Retinal pigment epithelial cell (primary cell): Measurements from ENCODE around the gene DYNC2I2.

Source experiments
- DNase-seq: peaks from one replicate; pipeline ENCODE4 v3.0.0-alpha.2; 2010; ENCODE audit warnings: low read depth
- H3K4me3 ChIP-seq: 2 replicates; pipeline ENCODE4 v1.5.1; 2011; ENCODE audit warnings: mild to moderate bottlenecking, low read length, control low read depth, moderate library complexity
- CTCF ChIP-seq: conservative IDR thresholded peaks from 2 replicates; pipeline ENCODE4 v1.5.1; 2011; ENCODE audit warnings: low read depth, low read length, control low read depth, inconsistent platforms

Gene DYNC2I2

DNA sequence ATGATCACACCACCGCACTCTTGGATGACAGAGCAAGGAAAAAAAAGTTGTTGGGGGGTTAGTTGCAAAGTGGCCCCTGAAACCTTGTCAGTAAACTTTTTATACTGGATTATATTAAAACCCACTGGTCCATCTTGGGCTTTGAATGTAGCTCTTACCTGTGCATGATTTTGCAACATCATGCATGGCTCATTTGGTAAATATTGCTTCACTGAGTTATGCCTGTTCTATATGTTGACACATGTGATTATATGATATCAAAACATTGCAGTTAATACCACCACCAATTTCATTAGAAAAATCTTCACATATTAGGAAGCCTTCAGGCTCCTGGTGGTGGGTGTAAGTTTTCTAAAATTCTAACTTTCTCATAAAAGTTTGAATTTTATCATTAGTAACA is 41.9 kb downstream of the DYNC2I2 start:
- no peak overlapping the region for H3K4me3 ChIP-seq
- no peak for DNase-seq
- no peak for TF ChIP-seq CTCF

GRCh38 chr9:128611600-128612394 is 44.9 kb downstream of the DYNC2I2 start:
- no peak for TF ChIP-seq CTCF
- no peak overlapping the region for H3K4me3 ChIP-seq
- DNase-seq, result no peak

DNA sequence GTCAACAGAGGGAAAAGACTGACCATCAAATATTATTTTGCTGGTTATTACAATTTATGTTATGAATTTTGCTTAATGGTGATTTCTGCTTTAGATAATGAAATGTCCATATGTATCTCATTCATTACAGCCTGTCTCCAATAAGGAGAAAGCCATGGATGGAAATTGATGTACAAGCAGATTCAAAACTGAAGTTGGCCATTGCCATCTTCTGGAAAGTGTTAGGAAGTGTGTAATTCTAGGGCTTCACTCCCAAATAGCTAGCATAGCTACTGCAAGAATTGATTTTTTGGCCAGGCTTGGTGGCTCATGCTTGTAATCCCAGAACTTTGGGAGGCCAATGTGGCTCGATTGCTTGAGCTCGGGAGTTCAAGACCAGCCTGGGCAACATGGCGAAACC is 45.8 kb downstream of the DYNC2I2 start:
- DNase-seq, result no peak
- no peak for TF ChIP-seq CTCF
- H3K4me3 ChIP-seq, result no peak overlapping the region

DNA sequence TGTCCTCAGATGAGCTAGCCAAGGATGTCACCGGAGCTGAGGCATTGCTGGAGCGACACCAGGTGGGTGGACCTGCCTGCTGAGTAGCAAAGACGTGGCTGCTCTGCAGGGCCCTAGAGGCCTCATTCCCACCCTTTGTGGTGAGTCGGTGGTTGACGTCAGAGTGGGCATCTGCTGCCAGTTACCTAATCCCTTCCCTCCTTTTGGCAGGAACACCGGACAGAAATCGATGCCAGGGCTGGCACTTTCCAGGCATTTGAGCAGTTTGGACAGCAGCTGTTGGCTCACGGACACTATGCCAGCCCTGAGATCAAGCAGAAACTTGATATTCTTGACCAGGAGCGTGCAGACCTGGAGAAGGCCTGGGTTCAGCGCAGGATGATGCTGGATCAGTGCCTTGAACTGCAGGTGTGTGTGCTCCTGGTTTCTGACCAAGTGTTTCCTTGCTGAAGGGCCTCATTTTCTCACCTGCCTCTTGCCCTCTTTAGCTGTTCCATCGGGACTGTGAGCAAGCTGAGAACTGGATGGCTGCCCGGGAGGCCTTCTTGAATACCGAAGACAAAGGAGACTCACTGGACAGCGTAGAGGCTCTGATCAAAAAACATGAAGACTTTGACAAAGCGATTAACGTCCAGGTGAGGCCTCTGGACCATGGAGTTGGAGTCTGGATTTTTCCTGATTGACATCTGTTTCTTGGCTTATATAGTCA is 48.9 kb downstream of the DYNC2I2 start:
- no peak for TF ChIP-seq CTCF
- DNase-seq, result peak; percentile 70

DNA sequence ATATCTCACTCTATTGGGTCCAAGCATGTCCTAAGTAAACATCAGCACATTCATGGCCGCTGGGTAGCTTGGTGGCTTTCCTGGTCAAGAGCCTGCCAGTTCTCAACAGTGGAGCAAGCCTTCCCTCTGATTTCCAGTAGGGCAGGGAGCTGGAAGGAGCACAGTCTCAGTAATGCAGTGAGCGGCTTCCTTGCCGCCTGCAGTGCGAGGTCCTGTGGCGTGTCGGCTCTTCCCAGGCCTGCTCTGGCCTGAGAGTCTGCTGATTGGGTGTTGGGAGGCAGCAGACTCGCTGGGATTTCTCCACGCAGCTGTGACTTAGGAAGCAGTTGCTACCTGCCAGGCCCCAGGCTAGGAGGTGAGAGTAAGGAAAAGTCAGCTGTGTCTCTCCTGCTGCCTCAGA is 53.0 kb downstream of the DYNC2I2 start:
- no peak for DNase-seq
- no peak for TF ChIP-seq CTCF
- H3K4me3 ChIP-seq, result no peak overlapping the region

More for the DNA sequence above, 48.9 kb downstream of the DYNC2I2 start:
- no peak overlapping the region for H3K4me3 ChIP-seq

DNA sequence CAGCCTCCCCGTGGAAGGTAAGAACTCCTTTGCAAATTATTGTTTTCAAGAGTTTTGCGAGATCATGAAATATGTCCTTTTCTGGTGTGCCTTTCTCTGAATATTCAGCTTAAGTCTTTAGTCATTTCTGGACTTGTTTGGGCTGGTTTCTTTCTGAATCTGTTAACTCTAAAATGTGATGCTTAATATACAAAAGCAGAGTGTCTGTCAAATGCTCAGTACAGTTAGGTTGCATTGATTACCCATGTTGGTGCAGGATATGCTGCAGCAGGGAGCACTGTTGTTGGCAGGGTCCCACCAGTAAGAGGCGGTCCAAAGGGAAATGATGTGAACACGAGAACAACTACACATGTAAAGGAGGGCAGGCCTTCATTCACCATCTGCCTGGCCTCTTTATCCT is 56.5 kb downstream of the DYNC2I2 start:
- H3K4me3 ChIP-seq, result no peak overlapping the region
- DNase-seq, result no peak
- no peak for TF ChIP-seq CTCF

DNA sequence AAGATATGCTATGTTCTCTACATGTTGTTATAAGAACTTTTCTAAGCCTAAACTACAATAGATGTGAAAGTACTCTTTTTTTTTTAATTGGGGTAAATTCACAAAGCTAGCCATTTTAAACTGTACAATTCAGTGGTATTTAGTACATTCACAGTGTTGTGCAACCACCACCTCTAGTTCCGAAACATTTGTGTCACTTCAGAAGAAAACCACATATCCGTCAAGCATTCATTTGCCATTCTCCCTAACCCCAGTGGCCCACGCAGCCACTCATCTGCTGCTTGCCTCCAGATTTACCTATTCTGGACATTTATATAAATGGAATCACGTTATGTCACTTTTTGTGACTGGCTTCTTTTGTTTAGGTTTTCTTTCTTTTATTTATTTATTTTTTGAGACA is 61.2 kb downstream of the DYNC2I2 start:
- TF ChIP-seq CTCF, result no peak
- DNase-seq, result no peak
- H3K4me3 ChIP-seq, result no peak overlapping the region
